ENCODE data around the gene ZMYM3. TPM values are rescaled to one million over a fixed set of nuclear protein-coding genes. Genes with fewer than 3 reads are reported as not detected.
"Not testable (repeated sequence)": the region's sequence is repeated elsewhere in the genome, so short reads cannot be mapped to it uniquely, and the experiment has no call there.

Gene ZMYM3
- total RNA-seq: 14.8 TPM

DNA sequence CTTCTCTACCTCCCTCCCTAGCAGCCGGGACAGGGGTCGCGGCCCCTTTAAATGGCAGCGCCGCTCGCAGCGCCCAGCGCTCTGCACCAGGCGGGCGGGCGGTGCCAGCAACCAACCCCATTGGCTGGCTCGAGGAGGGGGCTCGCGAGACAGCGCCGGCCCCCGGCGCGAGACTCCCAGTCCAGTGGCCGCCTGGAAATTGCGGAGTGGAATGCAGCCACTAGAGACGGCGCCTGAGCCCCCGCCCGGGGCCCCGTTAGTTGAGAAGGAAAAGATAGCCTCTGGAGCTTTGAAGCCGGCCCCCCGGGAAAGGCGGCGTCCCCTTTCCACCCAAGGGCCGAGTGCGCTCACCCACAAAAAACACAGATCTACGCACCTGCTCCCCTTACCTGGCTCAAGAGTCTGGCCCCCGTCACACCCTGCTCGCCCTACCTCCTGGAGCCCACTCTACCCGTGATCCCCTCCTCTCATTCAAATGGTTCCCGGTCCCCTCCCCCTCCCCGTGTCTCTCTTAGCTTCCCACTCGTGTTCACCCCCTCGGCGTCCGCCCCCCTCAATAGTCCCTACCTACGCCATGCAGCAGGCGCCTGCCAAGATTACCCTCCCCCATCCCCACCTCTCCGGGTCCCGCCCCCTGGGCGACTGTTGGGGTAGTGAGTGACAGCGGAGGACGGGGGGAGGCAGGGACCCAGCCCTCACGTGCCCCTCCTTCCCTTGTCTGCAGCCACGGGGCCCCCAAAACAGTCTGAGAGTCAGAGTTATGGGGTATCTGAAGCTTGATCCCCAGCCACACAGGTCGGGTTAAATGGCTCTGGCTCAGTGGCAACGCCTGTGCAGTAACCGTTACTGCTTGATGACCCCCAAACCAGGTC is at the start of gene ZMYM3:
TSS of gene ZMYM3 (minus strand) at position 49 of the 872 bp plus-strand sequence. CDS start 885 bp downstream, outside the sequence.
- DNase-seq (ENCODE audit: low spot score): peak; percentile 84
- ATAC-seq: peak; percentile 91

DNA sequence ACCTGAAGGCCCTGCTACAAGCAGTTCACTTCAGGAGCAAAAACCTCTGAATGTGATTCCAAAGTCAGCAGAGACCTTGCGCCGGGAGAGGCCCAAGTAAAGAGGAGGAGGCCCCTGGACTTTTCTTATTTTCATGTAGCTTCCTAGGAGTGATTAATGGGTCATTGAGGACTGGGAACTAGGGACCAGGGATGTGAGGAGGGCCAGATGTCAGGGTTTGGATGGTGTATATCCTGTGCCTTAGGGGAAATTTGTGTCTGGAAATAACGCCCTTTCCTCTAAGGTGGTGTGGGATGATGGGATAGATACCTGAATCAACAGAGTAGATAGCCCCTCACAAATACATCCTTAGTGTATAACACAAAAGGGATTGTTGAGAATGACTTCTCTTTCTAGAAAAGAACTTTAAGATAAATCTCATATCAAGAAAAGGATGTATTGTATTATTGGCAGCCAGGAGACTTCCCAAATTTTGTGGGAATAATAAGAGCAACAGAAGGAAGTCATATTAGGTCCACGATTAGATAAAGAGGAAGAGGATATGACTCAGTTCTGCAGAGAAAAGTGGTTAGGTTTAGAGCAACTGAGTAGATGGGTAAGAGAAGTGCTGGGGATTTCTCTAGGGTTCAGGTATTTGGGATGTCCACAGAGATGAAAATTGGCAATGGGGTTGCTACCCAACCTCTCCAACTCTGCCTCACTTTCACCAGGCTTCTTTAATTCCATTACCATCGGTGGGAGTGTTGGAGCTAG is 48.7 kb upstream of the ZMYM3 start:
- DNase-seq (ENCODE audit: low spot score) (no peak), ATAC-seq (no peak)

DNA sequence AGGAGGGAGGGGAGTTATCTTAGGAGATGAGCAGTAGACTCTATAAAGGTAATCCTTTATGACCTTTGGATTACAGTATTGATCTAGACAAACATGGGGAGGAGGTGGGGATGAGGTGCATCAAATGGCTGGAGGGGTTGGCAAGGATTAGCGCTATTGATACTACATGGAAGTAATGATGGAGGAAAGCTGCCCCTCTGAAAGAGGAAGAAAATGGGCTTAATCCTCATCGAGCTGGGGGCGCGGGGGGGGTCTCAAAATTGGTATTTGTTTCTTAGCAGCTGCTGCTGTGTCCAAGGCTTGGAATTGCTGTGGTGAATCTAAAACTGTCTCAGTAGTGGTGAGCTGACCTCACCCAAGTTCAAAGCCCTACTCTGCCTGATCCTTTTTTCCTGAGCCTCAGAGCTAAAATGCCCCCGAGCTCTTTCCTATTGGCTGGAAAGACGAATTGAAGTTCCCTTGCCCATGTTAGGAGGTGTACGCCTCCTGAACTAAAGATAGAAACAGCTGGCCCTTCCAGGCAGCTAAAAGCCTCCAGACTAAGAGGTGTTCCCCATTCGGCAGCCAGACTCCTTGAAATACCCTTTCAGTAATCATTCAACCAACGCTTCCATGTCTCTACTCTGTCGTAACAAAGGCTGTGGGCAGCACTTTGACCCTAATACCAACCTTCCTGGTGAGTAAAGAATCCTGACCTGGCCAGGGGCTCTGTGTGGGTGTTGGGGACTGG is 47.4 kb upstream of the ZMYM3 start, which contains the start of gene ITGB1BP2:
TSS of gene ITGB1BP2 (plus strand) at position 556 of the 730 bp plus-strand sequence. CDS start at position 613, 57 bp downstream.
- no peak for DNase-seq (ENCODE audit: low spot score)
- peak; percentile 76 for ATAC-seq

DNA sequence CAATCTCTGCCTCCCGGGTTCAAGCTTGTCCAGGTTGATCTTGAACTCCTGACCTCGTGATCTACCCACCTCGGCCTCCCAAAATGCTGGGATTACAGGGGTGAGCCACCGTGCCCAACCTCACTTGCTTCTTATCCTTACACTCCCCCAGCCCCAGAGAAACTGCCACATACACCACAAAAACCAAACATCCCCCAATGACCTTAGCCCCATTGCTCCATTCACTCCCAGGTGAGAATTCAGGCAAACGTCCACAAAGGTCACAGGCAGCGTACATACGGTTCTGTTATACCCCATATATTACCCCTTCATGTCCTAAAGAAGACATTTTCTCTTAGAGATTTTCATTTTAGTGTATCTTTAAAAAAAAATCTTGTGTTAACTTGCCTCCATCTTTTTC is 46.6 kb upstream of the ZMYM3 start:
- peak; percentile 62 for ATAC-seq
- DNase-seq (ENCODE audit: low spot score): not testable (repeated sequence)

DNA sequence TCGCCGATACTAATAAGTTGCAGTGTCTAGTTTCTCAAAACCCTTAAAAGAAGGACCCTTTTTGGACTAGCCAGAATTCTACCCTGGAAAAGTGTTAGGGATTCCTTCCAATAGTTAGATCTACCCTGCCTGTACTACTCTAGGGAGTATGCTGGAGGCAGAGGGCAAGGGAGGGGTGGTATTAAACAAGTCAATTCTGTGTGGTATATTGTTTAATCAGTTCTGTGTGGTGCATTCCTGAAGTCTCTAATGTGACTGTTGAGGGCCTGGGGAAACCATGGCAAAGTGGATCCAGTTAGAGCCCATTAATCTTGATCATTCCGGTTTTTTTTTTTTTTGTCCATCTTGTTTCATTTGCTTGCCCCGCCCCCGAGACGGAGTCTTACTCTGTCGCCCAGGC is 46.1 kb upstream of the ZMYM3 start:
- not testable (repeated sequence) for DNase-seq (ENCODE audit: low spot score); ATAC-seq

DNA sequence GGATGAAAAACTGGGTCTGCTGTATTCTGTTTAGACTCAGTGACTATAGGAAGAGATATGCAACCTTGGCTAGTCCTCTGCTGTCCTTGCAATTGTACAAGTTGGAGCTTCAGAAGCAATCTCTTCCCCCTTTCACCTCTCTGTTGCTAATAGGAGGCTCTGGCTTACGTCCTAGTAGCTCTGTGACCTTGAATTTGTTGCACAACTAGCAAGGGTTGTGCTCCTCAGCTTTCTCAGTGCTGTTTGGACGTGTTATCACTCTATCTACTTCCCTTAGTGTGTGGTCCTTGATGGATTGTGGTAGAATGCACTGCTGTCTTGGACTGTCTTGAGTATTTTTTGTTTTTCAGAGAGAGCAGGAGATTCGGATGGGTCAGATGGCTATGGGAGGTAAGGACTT is 44.2 kb upstream of the ZMYM3 start:
- no peak for ATAC-seq
- DNase-seq (ENCODE audit: low spot score): no peak

DNA sequence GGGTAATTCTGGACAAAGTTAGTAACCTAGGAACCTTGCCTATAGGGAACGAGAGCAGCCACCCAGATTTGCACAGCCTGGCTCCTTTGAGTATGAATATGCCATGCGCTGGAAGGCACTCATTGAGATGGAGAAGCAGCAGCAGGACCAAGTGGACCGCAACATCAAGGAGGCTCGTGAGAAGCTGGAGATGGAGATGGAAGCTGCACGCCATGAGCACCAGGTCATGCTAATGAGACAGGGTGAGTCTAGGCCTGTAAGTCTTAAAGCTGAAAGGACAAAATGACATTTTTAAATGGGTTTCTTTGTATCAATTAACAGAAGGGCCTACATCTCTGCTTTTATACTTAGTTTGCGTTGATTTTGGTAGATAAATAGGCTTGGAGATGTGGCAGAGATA is 42.9 kb upstream of the ZMYM3 start:
- DNase-seq (ENCODE audit: low spot score) (no peak), ATAC-seq (no peak)

DNA sequence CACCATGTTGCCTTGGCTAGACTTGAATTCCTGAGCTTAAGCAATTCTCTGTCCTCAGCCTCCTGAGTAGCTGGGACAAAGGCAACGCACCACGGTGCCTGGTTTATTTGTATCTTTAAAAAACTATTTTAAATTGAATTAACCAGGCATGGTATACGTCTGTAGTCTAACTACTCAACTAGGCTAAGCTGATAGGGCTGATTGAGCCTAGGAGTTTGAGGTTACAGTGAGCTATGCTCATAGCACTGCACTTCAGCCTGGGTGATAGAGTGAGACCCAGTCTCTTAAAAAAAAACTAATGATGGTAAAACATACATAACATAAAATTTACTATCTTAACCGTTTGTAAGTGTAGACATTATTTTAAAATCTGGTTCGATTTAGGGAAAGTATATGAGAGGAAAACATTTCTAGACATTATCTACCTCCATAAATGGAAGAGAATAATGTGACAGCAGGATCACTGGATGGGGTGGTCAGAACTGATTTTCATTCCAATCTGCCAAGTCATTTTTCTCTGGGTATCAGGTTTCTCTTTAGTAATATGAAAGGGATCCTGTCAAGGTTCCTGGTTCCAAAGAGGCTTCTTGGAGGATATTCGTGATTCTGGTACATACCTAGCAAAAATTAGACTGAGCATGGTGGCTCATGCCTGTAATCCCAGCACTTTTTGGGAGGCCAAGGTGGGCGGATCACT is 38.9 kb upstream of the ZMYM3 start:
- DNase-seq (ENCODE audit: low spot score): no peak
- ATAC-seq: no peak

DNA sequence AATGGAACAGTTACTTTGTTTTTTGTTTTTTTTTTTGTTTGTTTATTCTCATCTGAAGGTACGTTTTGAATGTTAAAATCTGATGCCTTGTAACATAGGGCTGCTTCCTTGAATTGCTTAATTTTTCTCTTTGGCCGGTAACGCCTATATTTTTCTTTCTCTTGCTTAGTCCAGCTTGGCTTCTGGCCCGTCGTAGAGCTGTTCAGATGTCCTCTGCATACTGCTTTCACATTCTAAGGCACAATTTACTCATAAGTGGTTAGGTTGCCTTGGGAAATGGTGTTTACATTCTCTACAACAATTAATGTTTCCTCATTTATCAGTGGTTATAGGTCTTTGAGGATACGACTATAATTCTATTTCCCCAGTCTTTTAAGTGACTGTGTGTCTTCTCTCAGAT is 37.4 kb upstream of the ZMYM3 start:
- ATAC-seq (peak; percentile 49), DNase-seq (ENCODE audit: low spot score) (no peak)

DNA sequence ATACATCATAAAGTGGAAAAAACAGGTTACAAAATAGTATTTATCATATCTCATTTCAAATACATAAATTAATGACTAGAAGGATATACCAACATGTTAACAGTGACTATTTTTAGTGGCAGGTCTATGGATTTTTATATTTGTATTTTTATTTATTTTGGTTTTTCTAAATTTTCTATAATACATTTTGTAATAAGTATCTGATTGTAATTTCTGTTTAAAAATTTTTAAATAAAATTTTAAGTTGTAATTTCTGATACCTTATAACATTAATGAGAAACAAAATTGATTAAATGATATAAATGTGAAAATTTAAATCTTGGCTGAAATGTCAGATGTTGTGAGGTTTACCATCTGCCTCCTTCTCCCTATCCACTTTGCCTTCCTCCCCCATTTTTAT is 32.0 kb upstream of the ZMYM3 start:
- ATAC-seq (no peak), DNase-seq (ENCODE audit: low spot score) (no peak)

DNA sequence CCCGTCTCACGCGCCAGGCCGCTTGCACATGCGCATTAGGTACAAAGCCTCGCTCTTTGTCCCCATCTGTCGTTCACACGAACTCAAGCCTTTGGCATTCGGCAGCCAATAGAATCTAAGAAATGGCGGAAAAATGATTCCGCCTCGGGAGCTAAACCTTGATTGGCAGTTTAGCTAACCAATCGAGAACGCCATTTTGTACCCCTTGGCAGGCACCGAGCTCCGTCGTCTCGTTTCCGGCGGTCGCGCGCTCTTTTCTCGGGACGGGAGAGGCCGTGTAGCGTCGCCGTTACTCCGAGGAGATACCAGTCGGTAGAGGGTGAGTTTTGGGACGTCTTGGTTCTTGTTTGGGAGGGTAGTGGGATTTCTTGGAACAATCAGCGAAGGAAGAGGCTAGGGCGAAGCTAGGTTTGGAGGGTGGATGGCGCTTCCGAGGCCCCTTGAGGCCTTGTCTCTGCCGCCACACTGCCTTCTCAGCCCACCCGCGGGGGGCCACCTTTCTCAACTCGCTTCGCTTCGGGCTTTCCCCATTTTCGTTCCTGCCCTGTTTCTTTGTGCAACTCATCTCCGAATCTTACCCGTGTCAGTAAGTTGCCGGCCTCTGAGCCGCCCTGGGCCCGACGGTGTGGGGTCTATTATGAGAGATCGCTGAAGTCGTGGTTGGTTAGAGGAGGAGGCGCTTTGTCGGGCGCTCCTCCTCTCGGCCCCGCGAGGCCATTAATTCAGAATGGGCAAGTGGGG is 29.6 kb upstream of the ZMYM3 start, which contains the start of gene NONO:
TSS of gene NONO (plus strand) at position 233 of the 741 bp plus-strand sequence. CDS start 7,003 bp downstream, outside the sequence.
- ATAC-seq: peak; percentile 88
- peak; percentile 86 for DNase-seq (ENCODE audit: low spot score)

DNA sequence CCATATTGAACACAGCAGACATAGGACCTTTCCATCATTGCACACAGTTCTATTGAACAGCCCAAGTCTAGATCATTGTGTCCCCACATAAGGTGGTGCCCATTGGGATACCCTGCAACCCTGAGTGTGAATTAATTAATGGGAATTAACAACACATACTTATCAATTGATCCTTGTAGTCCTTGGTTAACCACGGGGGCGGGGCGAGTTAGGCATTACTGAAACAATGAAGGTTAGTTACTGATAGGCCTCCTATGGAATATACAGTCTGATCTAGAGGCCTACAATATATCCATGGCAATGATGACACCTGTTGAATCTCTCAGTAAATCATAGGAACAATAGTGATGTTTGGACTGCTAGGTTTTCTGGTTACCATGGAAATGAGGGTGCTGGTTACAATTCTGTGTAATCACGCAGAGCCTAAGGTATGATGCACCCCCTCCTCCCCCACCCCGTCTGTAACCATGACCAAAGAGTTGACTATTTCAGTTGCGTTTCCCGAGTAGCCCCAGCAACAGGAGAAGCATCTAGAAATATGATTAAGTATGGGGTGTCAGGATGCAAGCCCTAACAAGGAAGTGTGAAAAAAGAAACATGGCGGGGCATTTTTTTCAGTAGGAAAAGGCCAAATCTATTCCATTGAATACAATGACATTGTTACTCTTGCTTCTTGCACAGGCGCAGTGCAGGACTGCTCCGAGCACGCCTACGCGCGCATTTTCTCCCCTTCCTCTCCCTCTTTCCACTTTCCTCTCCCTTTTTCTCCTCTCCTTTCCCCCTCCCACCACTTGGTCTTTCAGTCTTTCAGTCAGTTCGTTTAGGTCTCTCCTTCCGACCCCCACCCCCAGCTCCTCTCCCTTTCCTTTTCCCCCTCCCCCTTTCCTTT is 28.8 kb upstream of the ZMYM3 start:
- peak; percentile 69 for ATAC-seq
- no peak for DNase-seq (ENCODE audit: low spot score)

DNA sequence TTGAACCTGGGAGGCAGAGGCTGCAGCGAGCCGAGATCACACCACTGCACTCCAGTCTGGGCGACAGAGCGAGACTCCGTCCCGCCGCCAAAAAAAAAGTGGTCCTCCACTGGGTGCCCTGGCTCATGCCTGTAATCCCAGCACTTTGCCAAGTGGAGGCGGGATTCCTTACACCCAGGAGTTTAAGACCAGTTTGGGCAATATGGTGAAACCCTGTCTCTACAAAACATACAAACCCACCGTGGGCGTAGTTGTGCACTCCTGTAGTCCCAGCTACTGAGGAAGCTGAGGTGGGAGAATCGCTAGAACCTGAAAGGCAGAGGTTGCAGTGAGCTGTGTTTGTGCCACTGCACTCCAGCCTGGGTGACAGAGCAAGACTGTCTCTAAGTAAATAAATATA is 27.4 kb upstream of the ZMYM3 start:
- DNase-seq (ENCODE audit: low spot score); ATAC-seq: not testable (repeated sequence)

DNA sequence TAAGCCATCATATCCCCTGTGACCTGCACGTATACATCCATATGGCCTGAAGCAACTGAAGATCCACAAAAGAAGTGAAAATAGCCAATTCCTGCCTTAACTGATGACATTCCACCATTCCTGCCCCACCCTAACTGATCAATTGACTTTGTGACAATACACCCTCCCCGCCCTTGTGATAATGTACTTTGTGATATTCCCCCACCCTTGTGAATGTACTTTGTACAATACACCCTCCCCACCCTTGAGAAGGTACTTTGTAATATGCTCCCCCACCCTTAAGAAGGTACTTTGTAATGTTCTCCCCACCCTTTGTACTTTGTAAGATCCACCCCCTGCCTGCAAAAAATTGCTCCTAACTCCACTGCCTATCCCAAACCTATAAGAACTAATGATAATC is 18.4 kb upstream of the ZMYM3 start:
- DNase-seq (ENCODE audit: low spot score); ATAC-seq: not testable (repeated sequence)

DNA sequence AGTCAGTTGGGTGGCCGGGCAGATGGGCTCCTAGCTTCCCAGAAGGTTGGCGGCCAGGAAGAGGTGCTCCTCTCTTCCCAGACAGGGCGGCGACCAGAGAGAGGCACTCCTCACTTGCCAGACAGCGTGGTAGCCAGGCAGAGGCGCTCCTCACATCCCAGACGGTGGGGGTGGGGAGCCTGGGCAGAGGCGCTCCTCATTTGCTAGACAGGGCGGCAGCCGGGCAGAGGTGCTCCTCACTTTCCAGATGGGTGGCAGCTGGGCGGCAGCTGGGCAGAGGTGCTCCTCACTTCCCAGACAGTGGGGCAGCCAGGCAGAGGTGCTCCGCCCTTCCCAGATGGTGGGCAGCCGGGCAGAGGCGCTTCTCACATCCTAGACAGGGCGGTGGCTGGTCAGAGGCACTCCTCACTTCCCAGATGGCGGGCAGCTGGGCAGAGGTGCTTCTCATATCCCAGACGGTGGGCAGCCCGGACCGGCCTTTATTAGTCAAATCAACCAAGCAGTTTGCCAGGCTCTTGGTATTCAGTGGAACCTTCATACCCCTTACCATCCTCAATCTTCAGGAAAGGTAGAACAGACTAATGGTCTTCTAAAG is 16.0 kb upstream of the ZMYM3 start:
- ATAC-seq (no peak), DNase-seq (ENCODE audit: low spot score) (no peak)

DNA sequence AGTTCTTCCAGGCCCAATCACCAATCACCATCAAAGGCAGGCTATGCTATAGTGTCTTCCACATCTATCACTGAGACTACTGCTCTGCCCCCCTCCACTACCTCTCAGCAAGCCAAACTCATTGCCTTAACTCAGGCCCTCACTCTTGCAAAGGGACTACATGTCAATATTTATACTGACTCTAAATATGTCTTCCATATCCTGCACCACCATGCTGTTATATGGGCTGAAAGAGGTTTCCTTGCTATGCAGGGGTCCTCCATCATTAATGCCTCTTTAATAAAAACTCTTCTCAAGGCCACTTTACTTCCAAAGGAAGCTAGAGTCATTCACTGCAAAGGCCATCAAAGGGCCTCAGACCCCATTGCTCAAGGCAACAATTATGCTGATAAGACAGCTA is 14.7 kb upstream of the ZMYM3 start:
- not testable (repeated sequence) for DNase-seq (ENCODE audit: low spot score); ATAC-seq

DNA sequence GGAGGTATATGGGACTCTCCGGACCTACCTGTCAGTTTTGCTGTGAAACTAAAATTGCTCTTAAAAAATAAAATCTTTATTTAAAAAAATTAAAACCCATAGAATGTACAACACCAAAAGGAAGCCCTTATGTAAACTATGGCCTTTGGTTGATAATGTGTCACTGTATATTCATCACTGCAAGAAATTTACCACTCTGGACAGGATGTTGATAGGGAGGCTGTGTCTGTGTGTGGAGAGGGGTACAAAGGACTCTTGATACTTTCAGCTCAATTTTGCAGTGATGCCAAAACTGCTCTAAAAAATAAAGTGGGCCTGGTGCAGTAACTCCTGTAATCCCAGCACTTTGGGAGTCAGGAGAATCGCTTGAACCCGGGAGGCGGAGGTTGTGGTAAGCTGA is 2.9 kb upstream of the ZMYM3 start:
- no peak for ATAC-seq

DNA sequence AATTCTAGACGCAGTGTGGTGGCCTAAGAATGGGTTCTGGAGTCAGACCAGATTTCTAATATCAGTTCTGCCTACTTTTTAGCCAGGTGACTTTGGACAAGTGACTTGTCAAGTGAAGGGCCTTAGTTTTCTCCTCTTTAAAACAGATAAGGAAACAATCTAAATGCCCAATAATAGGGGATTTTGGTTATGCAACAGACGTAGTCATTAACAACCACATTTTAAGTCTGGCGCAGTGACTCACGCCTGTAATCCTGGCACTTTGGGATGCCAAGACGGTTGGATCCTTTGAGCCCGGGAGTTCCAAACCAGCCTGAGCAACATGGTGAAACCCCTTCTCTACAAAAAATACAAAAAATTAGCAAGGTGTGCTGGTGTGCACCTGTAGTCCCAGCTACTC is 2.1 kb upstream of the ZMYM3 start:
- no peak for DNase-seq (ENCODE audit: low spot score)
- ATAC-seq: no peak

More for the DNA sequence above, 2.9 kb upstream of the ZMYM3 start:
- no peak for DNase-seq (ENCODE audit: low spot score)

All from left lobe of liver (tissue), 2 donors.